GM19324 (cell line): ENCODE data around the gene TTC7B.

Experiments used
- ATAC-seq: cut with Tn5 transposase; IDR thresholded peaks from one replicate; pipeline ENCODE4 v1.9.1; 2021; ENCODE audit warnings: mild to moderate bottlenecking, moderate library complexity; ENCODE audit not compliant: unreplicated experiment, low FRiP score

The TTC7B gene

DNA sequence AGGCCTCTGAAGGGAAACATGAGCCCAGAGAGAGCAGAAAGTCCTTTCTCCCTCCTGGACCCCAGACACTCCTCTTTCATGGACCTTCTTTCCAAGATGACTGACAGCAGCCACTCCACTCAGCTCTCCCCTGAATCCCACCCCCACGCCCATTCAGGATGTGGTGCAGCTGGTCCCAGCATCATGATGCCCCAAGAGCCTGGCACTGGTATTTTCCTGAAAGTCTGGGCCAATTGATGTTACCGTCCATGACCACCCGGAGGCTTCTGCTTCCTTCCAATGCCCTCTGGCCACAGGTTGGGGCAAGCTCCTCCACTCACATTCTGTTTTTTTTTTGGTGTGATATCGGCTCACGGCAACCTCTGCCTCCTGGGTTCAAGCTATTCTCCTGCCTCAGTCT lies 306.8 kb downstream of the TTC7B start:
- no peak for ATAC-seq

DNA sequence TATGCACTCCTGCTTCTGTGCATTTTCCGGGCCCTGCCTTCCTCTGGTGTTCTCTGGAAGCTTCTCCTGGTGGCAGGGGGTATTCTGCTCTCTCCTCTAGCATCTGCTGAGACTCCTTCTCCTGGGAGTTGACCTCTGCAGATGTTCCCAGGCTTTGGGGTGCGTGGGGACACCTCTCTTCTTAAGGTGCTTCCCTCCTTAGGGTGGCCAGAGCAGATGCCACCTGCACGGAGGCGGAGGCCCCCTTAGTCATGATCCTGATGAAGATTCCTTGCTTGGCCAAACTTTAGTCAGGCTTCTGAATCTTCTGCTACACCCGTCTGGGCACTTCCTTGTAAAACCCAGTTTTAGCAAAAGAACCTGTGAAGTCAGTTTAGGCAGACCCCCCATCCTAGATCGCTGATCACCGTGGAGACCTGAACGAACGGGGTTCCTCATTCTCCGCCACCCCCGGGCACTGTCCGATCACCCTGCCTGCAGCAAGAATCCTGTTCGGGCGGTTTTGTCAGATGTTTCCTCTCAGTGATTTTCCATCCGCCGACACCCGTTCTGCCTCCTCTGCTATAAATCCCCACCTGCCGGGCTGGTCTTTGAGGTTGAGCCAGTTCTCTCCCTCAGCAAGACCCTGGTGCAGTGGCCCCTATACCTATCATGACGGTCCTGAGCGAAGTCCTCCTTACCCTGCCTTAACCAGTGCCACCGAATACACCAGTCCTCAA lies 307.5 kb downstream of the TTC7B start:
- ATAC-seq, result no peak

DNA sequence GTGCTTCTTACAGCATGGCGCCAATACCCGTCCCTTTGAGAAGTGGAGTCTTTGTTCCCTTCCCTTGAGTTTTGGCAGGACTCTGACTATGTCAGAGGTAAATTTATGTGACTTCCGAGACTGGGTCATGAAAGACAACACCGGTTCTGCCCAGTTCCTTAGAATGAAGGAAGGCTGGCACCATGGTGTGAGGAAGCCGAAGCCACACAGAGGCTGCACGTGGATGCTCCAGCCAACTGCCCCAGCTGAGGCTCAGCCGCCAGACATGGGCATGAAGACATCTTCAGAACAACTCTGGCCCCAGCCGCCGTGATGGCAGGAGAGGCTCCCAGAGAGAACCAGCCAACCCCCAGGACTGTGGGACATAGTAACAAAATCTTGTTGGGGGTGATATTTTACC lies 308.2 kb downstream of the TTC7B start:
- no peak for ATAC-seq

DNA sequence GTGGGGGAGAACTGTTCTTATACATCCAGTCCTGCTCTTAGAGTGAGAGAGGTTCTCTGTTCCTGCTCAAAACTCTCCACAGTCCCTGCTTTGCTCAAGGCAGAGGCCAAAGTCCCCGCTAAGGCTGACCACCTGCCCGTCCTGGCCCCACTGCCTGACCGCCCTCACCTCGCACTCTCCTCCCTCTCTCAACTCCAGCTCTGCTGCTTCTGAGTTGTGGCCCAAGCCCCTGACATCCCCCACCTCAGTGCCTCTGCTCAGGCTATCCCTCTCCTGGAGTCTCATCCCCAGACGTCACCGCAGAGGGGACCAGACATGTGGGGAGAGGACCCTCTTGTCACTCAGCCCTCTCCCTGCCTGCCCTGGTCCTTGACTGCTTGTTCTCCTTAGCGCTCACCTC lies 308.8 kb downstream of the TTC7B start:
- no peak for ATAC-seq

DNA sequence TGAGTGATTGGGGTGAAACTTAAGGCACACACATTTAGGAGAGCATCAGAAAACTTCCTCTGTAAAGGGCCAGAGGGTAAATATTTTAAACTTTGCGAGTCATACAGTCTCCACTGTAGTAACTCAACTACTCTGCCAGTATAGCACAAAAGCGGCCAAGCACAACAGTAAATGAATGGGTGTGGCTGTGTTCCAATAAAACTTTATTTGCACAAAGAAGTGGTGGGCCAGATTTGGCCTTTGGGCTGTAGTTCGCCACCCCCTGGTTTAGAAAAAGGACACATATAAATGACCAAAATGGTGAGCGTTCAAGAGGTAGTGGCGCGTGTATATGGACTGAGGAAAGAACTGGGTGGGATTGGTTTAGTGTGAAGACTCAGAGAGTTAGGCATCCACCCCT lies 309.5 kb downstream of the TTC7B start:
- ATAC-seq, result no peak

DNA sequence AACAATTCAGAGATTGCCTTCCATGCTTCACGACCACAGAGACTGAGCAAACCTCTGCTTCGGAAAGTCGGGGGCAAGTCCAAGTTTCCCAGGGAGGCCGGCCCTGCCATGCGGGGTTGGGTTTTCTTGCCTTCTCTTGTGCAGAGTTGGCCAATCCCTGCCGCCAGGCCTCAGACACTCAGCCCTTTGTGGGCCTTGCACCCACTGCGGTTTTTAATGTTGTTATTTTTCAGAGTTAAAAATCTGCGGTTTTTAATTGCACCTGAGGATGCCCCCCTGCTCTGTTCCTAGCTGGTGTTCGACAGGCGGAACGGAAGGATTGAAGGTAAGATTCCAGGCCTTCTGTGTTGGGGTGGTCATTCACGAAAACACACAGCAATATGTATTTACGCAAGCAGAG lies 310.7 kb downstream of the TTC7B start:
- ATAC-seq, result no peak

DNA sequence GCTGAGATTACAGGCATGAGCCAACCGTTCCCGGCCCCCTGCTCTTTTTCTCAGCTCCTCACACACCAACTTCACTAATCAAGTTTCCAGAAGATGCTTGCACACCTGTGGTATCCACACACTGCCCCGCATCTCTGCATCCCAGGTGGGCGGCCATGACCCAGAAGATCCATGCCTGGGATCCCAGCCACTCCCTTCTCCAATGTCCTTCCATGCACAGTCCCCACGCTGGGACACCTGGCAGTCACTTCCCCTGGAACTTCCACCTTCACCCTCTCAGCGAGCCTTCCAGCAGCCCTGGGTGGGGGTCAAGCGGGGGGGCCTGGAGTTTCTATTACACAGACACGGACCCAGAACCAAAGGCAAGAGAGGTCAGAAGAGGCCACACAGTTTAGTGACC lies 311.6 kb downstream of the TTC7B start:
- no peak for ATAC-seq

DNA sequence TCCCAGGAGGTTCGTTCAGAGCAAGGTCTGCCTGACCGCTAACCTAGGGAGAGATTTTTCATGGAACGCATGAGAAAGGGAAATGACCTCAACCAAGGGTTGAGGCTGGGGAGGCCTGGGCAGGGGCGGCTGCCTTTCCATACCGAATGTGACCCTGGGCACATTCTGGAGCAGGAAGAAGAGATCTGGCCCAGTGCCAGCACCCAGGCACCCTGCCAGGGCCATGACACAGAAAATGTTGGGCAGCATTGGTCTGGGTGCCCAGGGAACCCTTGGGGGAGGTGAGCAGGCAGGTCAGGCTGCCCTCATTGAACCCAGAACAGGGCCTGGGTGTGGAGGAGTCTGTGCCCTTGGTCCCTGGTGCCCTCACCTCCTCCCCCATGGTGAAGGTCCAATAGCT lies 312.6 kb downstream of the TTC7B start:
- no peak for ATAC-seq

DNA sequence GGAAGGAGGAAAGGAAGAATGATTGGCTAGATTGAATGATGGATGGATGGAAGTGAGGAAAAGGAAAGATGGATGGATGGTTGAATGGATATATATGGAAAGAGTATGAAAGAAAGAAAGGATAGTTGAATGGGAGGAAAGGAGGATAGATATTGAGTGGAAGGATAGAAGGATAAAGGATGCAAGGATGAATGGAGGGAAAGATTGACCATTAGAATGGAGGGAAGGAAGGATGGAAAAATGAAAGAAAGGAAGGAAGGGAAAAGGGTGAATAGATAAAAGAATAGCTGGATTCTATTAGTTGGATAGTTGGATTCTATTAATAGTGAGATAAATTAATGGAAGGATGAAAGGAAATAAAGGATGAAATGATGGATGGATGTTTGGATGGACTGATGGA lies 313.5 kb downstream of the TTC7B start:
- no peak for ATAC-seq

DNA sequence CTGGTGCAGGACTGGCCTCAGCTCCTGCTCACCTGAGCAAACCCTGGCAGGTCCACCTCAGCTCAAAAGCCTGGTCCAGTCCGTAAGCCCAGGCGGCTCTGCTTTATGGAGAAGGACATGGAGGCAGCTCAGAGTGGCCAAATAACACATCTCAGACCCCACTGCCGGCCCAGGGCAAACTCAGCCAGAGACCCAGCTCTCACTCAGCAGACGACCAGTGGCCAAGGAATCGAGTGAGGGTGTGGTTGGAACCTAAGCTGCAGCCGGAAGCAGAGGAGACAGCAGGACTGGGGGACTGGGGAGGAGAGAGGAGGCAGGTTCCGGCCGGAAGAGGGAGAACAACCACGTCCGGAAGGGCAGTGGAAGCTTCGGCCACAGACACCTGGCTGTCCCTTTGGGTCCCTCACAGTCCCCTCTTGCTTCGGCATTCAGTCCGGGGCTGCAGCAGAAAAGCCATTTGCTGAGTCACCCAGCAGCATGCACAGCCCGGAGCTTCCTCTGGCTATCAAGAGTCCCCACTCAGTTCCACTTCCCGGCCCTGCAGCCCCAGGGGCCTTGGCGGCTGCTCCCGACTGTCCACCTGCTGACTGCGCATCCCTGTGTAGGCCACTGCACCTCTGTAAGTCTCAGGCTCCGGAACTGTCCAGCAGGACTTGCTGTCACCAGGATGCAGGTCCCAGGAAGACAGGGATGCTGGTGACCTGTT lies 315.4 kb downstream of the TTC7B start:
- ATAC-seq, result no peak

DNA sequence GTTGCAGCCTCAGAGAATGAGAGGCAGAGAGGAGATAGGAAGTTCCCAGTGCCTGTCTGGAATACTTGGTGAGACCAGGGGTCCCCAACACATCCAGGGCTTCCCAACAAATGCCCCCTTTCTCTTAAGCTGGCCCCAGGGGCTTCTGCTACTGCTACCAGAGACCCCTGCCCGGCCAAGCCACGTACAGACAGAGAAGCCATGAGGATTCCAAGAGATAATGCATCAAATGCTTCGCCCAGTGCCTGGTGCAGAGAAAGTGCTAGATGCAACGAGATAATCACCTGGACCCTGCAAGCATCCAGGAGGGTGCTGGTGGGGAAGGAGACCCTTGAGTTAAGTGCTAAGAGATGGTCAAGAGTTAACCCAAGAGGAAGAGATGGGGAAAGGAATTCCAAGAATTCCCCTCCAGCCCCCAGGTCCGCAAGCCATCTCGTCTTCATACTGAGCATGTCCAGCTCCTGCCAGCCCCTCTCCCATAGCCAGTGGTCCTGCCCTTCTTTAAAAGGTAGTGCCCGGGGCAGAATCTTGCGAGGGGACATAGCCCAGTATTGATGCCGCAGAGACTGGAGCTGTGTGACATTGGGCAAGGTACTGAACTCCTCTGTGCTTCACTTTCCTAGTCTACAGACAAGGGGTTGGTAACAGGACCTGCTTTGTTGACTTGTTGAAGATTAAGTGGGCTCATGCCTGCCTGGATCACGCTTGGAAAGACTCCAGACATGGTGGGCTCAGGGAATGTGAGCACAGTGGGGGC lies 316.1 kb downstream of the TTC7B start:
- no peak for ATAC-seq

DNA sequence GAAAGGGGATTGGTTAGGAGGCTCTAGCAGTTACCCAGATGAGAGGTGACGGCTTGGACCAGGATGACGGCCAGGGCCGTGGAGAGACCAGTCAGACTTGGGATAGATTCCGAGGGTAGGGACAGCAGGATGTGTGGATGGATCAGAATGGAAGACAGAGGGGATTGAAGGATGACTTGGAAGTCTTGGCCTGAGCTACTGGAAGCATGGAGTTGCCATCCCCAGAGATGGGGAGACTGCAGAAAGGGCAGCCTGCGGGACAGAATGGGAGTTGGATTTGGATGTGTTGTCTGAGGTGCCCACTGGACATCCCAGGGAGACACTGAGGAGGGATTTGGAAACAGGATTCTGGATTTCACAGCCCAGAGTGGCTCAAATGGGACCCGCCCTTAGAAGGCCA lies 317.1 kb downstream of the TTC7B start:
- no peak for ATAC-seq

DNA sequence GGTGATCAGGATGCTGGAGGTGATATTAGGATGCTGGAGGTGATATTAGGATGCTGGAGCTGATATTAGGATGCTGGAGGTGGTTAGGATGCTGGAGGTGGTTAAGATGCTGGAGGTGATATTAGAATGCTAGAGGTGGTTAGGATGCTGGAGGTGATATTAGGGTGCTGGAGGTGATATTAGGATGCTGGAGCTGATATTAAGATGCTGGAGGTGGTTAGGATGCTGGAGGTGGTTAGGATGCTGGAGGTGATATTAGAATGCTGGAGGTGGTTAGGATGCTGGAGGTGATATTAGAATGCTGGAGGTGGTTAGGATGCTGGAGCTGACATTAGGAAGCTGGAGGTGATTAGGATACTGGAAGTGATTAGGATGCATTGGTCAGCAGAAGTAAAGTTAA lies 318.0 kb downstream of the TTC7B start:
- ATAC-seq, result no peak

DNA sequence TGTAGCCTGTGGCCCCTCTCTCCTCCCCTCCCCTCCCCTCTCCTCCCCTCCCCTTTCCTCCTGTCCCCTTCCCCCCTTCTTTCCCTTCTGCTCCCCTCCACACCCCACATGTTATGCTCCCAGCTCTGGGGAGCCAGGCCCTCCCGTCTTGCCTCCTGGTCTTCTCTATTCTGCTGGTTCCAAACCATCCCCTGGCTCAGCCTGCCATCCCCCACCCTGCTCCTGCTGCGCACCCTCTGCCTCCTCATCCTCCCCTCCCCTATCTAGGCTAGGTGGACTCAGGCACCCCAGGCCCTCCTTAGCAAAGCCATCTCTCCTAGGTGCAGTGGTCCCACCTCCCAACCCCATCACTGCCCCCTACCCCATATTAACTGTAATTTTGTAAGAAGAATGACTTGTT lies 319.9 kb downstream of the TTC7B start:
- ATAC-seq, result no peak

DNA sequence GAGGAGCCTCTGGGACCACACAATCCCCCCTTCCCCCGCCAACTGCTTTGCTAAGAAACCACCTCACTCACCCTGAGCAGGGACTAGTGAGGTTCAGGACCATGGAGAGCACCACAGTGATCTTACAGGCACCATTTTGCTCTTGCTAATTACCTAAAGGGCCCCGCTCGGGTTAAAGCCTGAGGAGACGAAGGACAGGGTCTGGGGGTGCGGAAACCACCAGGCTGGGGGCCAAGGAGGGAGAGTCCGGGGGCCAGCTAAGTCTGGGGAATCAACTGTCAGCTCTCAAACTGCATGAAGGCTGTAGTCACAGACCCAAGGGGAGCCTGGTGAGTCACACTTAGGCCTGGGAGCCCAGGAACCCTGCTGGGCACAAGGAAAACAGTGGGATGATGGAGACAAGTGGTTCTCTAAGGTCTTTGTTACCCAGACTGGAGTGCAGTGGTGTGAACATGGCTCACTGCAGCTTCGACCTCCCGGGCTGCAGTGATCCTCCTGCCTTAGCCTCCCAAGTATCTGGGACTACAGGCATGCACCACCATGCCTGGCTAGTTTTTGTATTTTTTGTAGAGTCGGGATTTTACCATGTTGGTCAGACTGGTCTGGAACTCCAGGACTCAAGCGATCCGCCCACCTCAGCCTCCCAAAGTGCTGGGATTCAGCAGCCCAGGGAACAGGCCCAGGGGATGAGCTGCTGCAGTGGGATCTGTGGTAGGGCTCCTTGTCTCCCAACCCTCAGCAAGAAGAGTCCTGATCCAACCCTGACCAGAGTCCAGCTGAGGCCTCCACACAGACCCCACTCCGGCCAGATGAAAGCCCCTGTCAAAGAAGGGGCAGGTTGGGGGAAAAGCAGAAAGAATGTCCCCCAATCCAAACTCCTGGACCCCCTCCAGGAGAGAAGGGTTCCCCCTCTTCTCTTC lies 320.6 kb downstream of the TTC7B start:
- no peak for ATAC-seq

DNA sequence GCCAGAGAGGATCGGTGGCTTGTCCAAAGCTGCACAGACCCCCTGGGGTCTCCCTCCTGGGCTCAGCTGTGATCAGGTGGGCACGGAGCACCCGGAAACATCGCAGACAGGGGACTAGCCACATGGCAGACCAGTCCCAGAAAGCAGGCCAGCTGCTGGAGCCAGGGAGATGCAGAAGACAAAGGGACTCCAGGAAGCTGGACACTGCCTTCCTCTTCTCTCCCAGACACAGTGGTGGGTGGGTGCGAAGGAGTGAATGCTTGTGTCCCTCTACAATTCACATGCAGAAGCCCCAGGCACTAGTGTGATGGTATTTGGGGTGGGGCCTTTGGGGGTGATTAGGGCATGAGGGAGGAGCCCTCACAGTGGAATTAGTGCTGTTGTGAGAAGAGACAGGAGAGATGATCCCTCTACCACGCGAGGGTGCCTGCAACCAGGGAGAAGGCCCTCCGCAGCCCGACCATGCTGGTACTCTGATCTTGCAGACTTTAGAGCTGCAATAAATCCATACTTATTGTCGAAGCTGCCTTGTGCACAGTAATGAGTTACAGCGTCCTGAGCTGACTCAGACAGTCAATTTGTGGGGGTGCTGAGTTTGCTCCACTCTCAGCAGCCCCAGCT lies 324.2 kb downstream of the TTC7B start:
- ATAC-seq, result no peak

DNA sequence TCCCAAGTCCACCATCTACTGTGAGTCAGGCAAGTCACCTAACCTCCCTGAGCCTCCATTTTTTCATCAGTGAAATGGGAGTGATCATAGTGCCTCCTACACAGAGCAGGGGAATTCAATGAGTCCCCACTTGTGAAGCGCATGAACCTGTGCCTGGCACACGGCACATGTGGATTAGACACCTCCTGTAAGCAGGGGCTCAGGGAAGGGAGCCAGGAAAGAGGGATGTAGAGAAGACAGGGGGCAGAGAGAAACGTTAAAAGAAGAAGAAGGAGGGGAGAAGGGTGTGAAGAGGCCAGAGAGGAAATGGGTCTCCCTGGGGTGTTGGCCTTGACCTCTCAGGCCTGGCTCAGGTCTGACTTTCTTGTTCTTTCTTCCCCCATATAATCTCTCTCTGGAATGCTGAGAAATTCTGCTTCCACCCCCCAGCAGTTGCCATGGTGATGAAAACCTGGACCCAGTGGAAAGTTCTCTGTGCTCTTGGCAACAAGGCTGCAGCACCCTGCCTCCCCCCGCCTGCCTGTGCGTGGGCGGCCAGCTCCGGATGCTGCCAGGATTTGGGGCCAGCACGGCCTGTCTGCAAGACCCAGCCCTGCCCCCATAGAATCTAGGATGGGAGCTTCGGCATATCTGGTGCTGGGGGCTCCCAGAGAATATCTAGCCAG lies 324.9 kb downstream of the TTC7B start:
- no peak for ATAC-seq

DNA sequence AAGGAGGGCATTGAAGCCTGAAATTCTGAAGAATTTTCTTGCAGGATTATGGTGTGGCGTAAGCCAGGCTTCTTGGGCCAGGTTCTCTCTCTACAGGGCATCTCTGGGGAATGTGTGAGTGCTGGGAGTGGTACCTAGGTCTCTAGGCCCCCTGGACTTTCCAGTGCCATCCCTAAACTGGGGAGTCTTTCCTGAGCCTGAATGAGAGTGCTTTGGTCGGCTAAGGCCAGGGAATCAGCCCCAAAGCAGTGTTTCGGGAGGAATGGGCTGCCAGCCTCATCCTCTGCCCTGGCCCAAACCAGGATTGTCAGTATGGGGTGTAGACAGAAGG lies 325.5 kb downstream of the TTC7B start:
- ATAC-seq, result no peak

DNA sequence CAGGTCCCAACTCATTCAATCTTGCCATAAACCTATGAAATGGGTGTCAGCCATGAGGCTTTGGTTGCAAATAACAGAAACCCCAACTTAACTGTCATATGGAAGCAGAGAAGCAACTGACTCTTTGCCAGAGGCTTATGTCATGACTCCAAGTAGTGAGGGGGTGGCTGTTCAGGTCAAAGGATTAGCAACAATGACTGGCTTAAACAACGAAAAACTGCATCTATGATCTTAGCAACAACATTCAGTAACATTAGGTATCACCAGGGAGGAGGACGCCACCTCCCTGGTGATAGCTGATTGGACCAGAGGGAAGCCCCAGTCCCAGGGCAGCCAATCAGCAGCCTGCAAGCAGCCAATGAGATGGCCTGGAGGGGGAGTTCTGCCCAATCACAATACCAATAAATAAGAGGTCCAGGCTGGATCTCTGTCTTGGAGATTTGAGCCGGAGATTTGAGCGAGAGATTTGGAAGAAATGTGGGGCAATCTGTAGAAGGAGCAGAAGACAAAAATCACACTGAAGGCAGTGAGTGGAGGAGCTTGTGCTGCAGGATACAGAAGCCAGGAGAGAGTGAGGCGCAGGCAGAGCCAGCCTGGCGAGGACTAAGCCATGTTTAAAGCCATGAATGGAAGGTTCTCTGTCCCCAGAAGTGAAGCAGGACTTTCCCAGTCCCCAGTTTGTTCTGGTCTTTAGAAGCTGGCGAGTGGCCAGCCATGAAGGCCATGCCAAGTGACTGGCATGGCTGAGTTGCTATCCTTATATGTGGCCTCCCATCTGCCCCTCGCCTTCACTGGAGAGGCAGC lies 326.1 kb downstream of the TTC7B start:
- no peak for ATAC-seq
